ENCODE measurements around the gene TMEM222.

Gene TMEM222

GRCh38 chr1:27341525-27342252 lies 19.7 kb downstream of the TMEM222 start, which contains the start of gene SYTL1:
TSS of gene SYTL1 (plus strand) at chr1:27342022. CDS start at chr1:27345335, 3,313 bp downstream.
- Mint-ChIP-seq H3K36me3 (peaks cover 16 to 29% of the 10 kb centered on the region in 2 donors), H3K4me1 (peaks cover 48 to 72% of the 10 kb centered on the region in 2 donors), H3K27ac (peak within 1 kb of the TSS; percentile 96), H3K27me3 (no peaks in the 10 kb centered on the region), H3K4me3 (peak within 1 kb of the TSS; percentile 86 to 89), H3K9me3 (no peaks in the 10 kb centered on the region)
- peak; percentile 85 to 86 for ATAC-seq (replicated peaks)
- DNase-seq: peak; percentile 72

GRCh38 chr1:27342391-27342777 lies 20.4 kb downstream of the TMEM222 start:
- Mint-ChIP-seq H3K36me3 (peaks cover 16 to 27% of the 10 kb centered on the region in 2 donors), H3K27me3 (no peaks in the 10 kb centered on the region), H3K4me3 (peak overlapping the region; percentile 86 to 89), H3K27ac (peak overlapping the region; percentile 96), H3K9me3 (no peaks in the 10 kb centered on the region), H3K4me1 (peaks cover 48 to 75% of the 10 kb centered on the region in 2 donors)
- no peak for DNase-seq
- ATAC-seq (replicated peaks): peak; percentile 49 to 50

GRCh38 chr1:27342778-27343638 lies 21.0 kb downstream of the TMEM222 start:
- peak overlapping the region; percentile 86 to 89 for H3K4me3 Mint-ChIP-seq
- DNase-seq: peak; percentile 55
- H3K27me3 Mint-ChIP-seq: no peaks in the 10 kb centered on the region
- ATAC-seq (replicated peaks): peak; percentile 33 to 51
- H3K27ac Mint-ChIP-seq: peak overlapping the region; percentile 96
- peaks cover 20 to 31% of the 10 kb centered on the region in 2 donors for H3K36me3 Mint-ChIP-seq
- no peaks in the 10 kb centered on the region for H3K9me3 Mint-ChIP-seq
- H3K4me1 Mint-ChIP-seq: peaks cover 52 to 82% of the 10 kb centered on the region in 2 donors

- Mint-ChIP-seq H3K4me3 (peak overlapping the region; percentile 86 to 89), H3K4me1 (peaks cover 52 to 83% of the 10 kb centered on the region in 2 donors), H3K36me3 (peaks cover 14 to 29% of the 10 kb centered on the region in 2 donors), H3K27ac (peak overlapping the region; percentile 96), H3K27me3 (no peaks in the 10 kb centered on the region), H3K9me3 (no peaks in the 10 kb centered on the region)
- no peak for DNase-seq
- no peak for ATAC-seq (replicated peaks)
Observed at GRCh38 chr1:27343639-27344025, 21.7 kb downstream of the TMEM222 start.

GRCh38 chr1:27345272-27345671 lies 23.3 kb downstream of the TMEM222 start:
- peaks cover 9 to 17% of the 10 kb centered on the region in 2 donors for H3K36me3 Mint-ChIP-seq
- DNase-seq: no peak
- no peaks in the 10 kb centered on the region for H3K9me3 Mint-ChIP-seq
- H3K4me3 Mint-ChIP-seq: no peak overlapping the region
- no peak overlapping the region for H3K27ac Mint-ChIP-seq
- peaks cover 43 to 73% of the 10 kb centered on the region in 2 donors for H3K4me1 Mint-ChIP-seq
- ATAC-seq (replicated peaks): no peak
- H3K27me3 Mint-ChIP-seq: no peaks in the 10 kb centered on the region

GRCh38 chr1:27346357-27346756 lies 24.4 kb downstream of the TMEM222 start:
- no peaks in the 10 kb centered on the region for H3K27me3 Mint-ChIP-seq
- peaks cover 38 to 62% of the 10 kb centered on the region in 2 donors for H3K4me1 Mint-ChIP-seq
- H3K9me3 Mint-ChIP-seq: no peaks in the 10 kb centered on the region
- no peak overlapping the region for H3K27ac Mint-ChIP-seq
- H3K4me3 Mint-ChIP-seq: no peak overlapping the region
- no peak for ATAC-seq (replicated peaks)
- peaks cover 9 to 17% of the 10 kb centered on the region in 2 donors for H3K36me3 Mint-ChIP-seq
- no peak for DNase-seq

- Mint-ChIP-seq H3K27me3 (no peaks in the 10 kb centered on the region), H3K9me3 (no peaks in the 10 kb centered on the region), H3K4me1 (peaks cover 32 to 55% of the 10 kb centered on the region in 2 donors), H3K36me3 (peaks cover 9 to 17% of the 10 kb centered on the region in 2 donors), H3K27ac (no peak overlapping the region), H3K4me3 (no peak overlapping the region)
- no peak for ATAC-seq (replicated peaks)
- DNase-seq: no peak
Observed at GRCh38 chr1:27346991-27347624, 25.1 kb downstream of the TMEM222 start.

- Mint-ChIP-seq H3K9me3 (no peaks in the 10 kb centered on the region), H3K4me1 (peaks cover 15 to 35% of the 10 kb centered on the region in 2 donors), H3K4me3 (peak overlapping the region; percentile 36 to 78), H3K27me3 (no peaks in the 10 kb centered on the region), H3K27ac (no peak overlapping the region), H3K36me3 (peaks cover 9 to 17% of the 10 kb centered on the region in 2 donors)
- DNase-seq (no peak), ATAC-seq (replicated peaks) (peak; percentile 70 to 85)
Observed at GRCh38 chr1:27348861-27349783, 27.2 kb downstream of the TMEM222 start.

GRCh38 chr1:27349784-27350662 lies 28.1 kb downstream of the TMEM222 start:
- H3K27ac Mint-ChIP-seq: no peak overlapping the region
- DNase-seq (no peak), ATAC-seq (replicated peaks) (peak; percentile 66 to 82)
- H3K36me3 Mint-ChIP-seq: peaks cover 9 to 17% of the 10 kb centered on the region in 2 donors
- H3K4me3 Mint-ChIP-seq: peak overlapping the region; percentile 32 to 78
- peaks cover 12 to 29% of the 10 kb centered on the region in 2 donors for H3K4me1 Mint-ChIP-seq
- H3K27me3 Mint-ChIP-seq: no peaks in the 10 kb centered on the region
- H3K9me3 Mint-ChIP-seq: no peaks in the 10 kb centered on the region

- Mint-ChIP-seq H3K4me3 (peak overlapping the region in 1 of 2 donors; percentile 19), H3K36me3 (peaks cover 9 to 14% of the 10 kb centered on the region in 2 donors), H3K27me3 (no peaks in the 10 kb centered on the region), H3K4me1 (peaks cover 17 to 30% of the 10 kb centered on the region in 2 donors), H3K9me3 (no peaks in the 10 kb centered on the region), H3K27ac (no peak overlapping the region)
- DNase-seq: no peak
- ATAC-seq (replicated peaks): no peak
Observed at GRCh38 chr1:27350663-27351540, 28.9 kb downstream of the TMEM222 start.

- Mint-ChIP-seq H3K4me3 (no peak overlapping the region), H3K9me3 (no peaks in the 10 kb centered on the region), H3K27ac (no peak overlapping the region), H3K36me3 (peaks cover 6 to 9% of the 10 kb centered on the region in 2 donors), H3K27me3 (no peaks in the 10 kb centered on the region), H3K4me1 (peaks cover 16 to 25% of the 10 kb centered on the region in 2 donors)
- no peak for ATAC-seq (replicated peaks)
- DNase-seq: no peak
Observed at GRCh38 chr1:27351541-27352107, 29.7 kb downstream of the TMEM222 start.

Data from stimulated activated naive B cell treated with anti-CD40 and anti-IgM and Interleukin-4, amounts not matched to agents 10 μg/mL and 1 μg/mL and 100 μg/mL, for 72 hours (primary cell).